ENCODE results near the gene HOOK2. TPM values are rescaled to one million over a fixed set of nuclear protein-coding genes. Genes with fewer than 3 reads are reported as not detected.

Gene HOOK2
- total and polyA plus RNA-seq, 9 of the 15 experiments (the other 6 are each of a cell fraction or from before 2014, with no cell fraction given): 1.3 to 17.2 (median 9.9) TPM

- TF ChIP-seq SMARCC2 (IDR thresholded peaks at IDR 0.05; ENCODE audit: low read depth) (no peak), GTF2A2 (tag; IDR thresholded peaks at IDR 0.05) (peak; percentile 87), PYGO2 (tag; IDR thresholded peaks at IDR 0.05) (no peak), ATF4 (CRISPR knock-in tag; IDR thresholded peaks at IDR 0.05) (peak; percentile 54; the same call in 1 of the 2 replicates), NFRKB (IDR thresholded peaks at IDR 0.05; ENCODE audit: low read depth) (no peak), HNRNPUL1 (IDR thresholded peaks at IDR 0.05; ENCODE audit: low read length) (no peak), RBM34 (IDR thresholded peaks at IDR 0.05; ENCODE audit: borderline replicate concordance, insufficient read depth, low read length) (peak; percentile 80; the same call in 1 of the 2 replicates), ZNF184 (CRISPR knock-in tag; IDR thresholded peaks at IDR 0.05) (no peak), MAFG (tag; conservative IDR thresholded peaks at IDR 0.05) (no peak), KLF10 (CRISPR knock-in tag; IDR thresholded peaks at IDR 0.05) (no peak), NFXL1 (CRISPR knock-in tag; IDR thresholded peaks at IDR 0.05) (no peak), ZNF133 (CRISPR knock-in tag; IDR thresholded peaks at IDR 0.05) (no peak), ZNF79 (CRISPR knock-in tag; IDR thresholded peaks at IDR 0.05; ENCODE audit: low read depth) (no peak), ZBTB17 (CRISPR knock-in tag; IDR thresholded peaks at IDR 0.05) (peak; percentile 84), NFYB (IDR thresholded peaks at IDR 0.05; ENCODE audit: extremely low read depth, insufficient read length) (peak; percentile 27), BACH1 (tag; IDR thresholded peaks at IDR 0.05) (no peak), ZNF174 (CRISPR knock-in tag; IDR thresholded peaks at IDR 0.05) (no peak), DEAF1 (CRISPR knock-in tag; IDR thresholded peaks at IDR 0.05) (no peak), HMG20B (CRISPR knock-in tag; IDR thresholded peaks at IDR 0.05) (no peak), ZSCAN32 (CRISPR knock-in tag; IDR thresholded peaks at IDR 0.05) (peak; percentile 75), ZNF830 (CRISPR knock-in tag; IDR thresholded peaks at IDR 0.05) (peak; percentile 71; the same call in 1 of the 2 replicates), PCBP1 (IDR thresholded peaks at IDR 0.05; ENCODE audit: low read depth, low read length, poor library complexity, severe bottlenecking) (peak; percentile 98), HDAC2 (IDR thresholded peaks at IDR 0.05) (no peak), STAG1 (CRISPR knock-in tag; IDR thresholded peaks at IDR 0.05; ENCODE audit: borderline replicate concordance) (no peak)
- TF ChIP-seq, protein P1, sequence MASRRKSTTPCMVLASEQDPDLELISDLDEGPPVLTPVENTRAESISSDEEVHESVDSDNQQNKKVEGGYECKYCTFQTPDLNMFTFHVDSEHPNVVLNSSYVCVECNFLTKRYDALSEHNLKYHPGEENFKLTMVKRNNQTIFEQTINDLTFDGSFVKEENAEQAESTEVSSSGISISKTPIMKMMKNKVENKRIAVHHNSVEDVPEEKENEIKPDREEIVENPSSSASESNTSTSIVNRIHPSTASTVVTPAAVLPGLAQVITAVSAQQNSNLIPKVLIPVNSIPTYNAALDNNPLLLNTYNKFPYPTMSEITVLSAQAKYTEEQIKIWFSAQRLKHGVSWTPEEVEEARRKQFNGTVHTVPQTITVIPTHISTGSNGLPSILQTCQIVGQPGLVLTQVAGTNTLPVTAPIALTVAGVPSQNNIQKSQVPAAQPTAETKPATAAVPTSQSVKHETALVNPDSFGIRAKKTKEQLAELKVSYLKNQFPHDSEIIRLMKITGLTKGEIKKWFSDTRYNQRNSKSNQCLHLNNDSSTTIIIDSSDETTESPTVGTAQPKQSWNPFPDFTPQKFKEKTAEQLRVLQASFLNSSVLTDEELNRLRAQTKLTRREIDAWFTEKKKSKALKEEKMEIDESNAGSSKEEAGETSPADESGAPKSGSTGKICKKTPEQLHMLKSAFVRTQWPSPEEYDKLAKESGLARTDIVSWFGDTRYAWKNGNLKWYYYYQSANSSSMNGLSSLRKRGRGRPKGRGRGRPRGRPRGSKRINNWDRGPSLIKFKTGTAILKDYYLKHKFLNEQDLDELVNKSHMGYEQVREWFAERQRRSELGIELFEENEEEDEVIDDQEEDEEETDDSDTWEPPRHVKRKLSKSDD (conservative IDR thresholded peaks at IDR 0.05; ENCODE audit: low read length): 0 out of 2 replicates have a peak, but pooled peaks have one; percentile 54
Observed at GRCh38 chr19:12791345-12792050, 16.1 kb upstream of the HOOK2 start, which contains the start of gene JUNB (continued).
